Measurements from ENCODE around the gene PADI2.

PADI2 gene

DNA sequence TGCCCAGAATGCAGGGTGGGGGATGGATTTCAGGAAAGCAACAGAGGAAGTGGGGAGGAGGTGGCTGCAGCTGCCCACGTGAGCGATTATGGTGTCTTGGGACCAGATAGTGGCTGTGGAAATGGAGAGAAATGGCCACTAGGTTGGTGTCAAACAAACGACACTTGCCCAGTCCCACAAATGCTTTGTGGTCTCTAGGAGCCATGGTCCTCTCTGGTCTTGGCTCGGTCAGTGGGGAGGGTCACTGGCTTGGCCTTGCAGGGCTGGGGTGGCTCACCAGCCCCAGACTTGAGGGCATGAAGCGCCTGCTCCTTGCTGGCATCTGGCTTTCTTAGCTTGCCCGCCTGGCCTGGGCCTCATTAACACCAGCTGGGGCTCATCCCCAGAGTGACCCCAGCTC is 7.2 kb downstream of the PADI2 start:
- no peaks in the 10 kb centered on the region for H3K4me1 Mint-ChIP-seq (ENCODE audit: low read depth)
- H3K4me3 Mint-ChIP-seq = no peak overlapping the region
- no peak overlapping the region for H3K27ac Mint-ChIP-seq
- H3K36me3 Mint-ChIP-seq (ENCODE audit: low read depth) = no peaks in the 10 kb centered on the region
- H3K27me3 Mint-ChIP-seq = peaks cover 21% of the 10 kb centered on the region
- H3K9me3 Mint-ChIP-seq = no peaks in the 10 kb centered on the region

DNA sequence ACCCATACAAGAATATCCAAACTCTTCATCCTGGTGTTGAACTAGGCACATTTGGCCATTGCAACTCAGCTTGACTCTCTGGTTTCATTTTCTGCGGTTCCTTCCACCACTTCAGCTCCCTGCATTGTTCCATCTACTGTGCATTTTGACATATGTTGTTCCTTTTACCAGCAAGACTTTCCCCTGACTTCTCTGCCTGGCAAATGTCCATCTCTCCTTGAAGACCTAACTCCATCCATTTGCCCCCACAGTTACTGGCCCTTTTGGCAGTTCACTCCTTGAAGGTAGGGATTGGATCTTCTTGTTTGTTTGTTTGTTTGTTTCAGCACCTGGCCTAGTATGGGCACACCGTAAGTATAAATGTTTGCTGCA is 8.7 kb downstream of the PADI2 start:
- Mint-ChIP-seq H3K36me3 (ENCODE audit: low read depth) (no peaks in the 10 kb centered on the region), H3K4me1 (ENCODE audit: low read depth) (no peaks in the 10 kb centered on the region), H3K4me3 (no peak overlapping the region), H3K27ac (no peak overlapping the region), H3K27me3 (peaks cover 16% of the 10 kb centered on the region), H3K9me3 (no peaks in the 10 kb centered on the region)

DNA sequence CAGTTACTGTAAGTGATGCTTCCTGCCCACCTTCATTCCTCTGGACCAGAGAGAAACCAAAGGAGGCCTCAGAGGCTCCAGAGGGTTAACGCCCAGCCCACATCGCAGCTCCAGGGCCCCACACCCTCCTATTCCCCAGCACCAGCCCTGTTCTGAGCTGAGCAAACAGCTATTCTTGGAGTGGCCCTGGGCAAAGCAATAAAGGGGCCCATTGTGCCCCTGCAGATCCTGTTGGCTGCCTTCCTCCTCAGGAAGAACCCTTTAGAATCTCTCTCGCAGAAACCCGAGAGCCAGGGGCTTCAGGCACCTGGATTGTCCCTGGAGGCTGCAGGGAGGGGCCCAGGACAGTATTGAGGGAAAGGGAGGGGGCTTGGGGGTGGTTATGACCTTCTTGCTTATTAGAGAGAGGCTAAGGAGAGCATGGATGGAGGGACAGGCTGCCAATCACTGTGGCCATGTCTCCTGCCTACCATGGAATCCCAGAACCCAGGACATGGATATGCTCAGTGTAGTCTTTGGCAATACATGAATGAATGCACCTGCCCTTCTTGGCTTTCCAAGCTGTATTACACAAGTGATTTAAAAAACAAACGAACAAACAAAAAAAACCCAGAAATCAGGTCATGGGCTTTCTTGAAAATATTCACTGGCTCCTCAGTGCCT is 9.2 kb downstream of the PADI2 start:
- no peaks in the 10 kb centered on the region for H3K9me3 Mint-ChIP-seq
- no peaks in the 10 kb centered on the region for H3K4me1 Mint-ChIP-seq (ENCODE audit: low read depth)
- peaks cover 14% of the 10 kb centered on the region for H3K27me3 Mint-ChIP-seq
- H3K27ac Mint-ChIP-seq = no peak overlapping the region
- H3K36me3 Mint-ChIP-seq (ENCODE audit: low read depth) = no peaks in the 10 kb centered on the region
- no peak overlapping the region for H3K4me3 Mint-ChIP-seq

DNA sequence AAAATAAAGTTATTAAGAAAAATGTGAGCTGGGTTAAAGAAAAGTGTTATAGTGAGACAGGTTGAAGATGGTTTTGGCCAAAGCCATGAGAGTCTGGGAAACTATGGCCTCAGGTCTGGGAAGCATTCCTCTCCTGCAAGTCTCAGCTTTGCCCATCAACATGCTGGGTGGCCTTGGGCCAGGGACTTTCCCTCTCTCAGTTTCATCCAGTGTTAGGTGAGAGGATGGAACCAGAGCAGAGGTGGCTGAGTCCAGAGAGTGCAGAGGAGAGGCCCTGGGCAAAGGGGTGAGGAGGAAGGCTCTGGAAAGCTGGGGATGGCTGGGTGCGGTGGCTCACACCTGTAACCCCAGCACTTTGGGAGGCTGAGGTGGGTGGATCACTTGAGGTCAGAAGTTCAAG is 10.5 kb downstream of the PADI2 start:
- Mint-ChIP-seq H3K27ac (no peak overlapping the region), H3K27me3 (peaks cover 14% of the 10 kb centered on the region), H3K9me3 (no peaks in the 10 kb centered on the region), H3K4me1 (ENCODE audit: low read depth) (no peaks in the 10 kb centered on the region), H3K4me3 (no peak overlapping the region), H3K36me3 (ENCODE audit: low read depth) (no peaks in the 10 kb centered on the region)

DNA sequence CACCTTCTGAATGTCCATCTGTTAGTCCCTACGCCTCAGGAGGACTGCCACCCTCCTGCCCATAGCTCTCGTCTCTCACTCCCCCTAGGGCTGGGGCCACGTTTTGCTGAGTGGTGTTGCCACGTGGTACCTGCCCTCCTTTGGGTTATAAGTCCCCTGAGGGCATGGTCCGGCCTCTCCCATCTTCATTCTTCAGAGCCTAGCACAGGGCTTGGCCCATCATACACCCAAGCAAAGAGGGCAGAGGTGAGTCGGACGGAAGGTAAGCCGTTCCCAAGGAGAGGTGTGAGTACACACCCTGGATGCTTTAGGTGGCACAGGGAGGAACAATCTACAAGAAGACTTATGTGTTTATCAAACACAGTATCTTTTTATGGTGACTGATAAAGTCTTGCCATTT is 10.9 kb downstream of the PADI2 start:
- H3K36me3 Mint-ChIP-seq (ENCODE audit: low read depth) = no peaks in the 10 kb centered on the region
- no peaks in the 10 kb centered on the region for H3K4me1 Mint-ChIP-seq (ENCODE audit: low read depth)
- no peak overlapping the region for H3K4me3 Mint-ChIP-seq
- peaks cover 14% of the 10 kb centered on the region for H3K27me3 Mint-ChIP-seq
- H3K27ac Mint-ChIP-seq = no peak overlapping the region
- H3K9me3 Mint-ChIP-seq = no peaks in the 10 kb centered on the region

DNA sequence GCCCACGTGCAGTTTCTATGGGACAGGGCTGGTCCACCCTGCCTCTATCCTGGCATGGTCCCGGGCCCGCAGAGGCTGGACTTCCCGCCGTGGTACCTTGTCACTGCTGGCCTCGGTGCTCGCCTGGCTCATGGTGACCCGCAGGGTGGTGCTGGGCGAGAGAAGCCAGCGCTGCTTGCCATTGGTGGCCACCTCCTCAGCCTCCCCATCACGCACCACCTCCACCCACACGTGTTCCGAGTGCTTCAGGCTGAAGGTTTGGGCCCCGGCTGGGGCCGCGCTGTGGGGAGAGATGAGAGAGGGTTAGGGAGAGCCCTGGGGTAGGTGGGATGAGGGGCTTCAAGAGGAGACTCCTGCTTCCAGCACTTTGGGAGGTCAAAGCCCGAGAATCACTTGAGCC is 14.5 kb downstream of the PADI2 start:
- Mint-ChIP-seq H3K27me3 (peaks cover 9% of the 10 kb centered on the region), H3K27ac (no peak overlapping the region), H3K9me3 (no peaks in the 10 kb centered on the region), H3K4me1 (ENCODE audit: low read depth) (no peaks in the 10 kb centered on the region), H3K4me3 (no peak overlapping the region), H3K36me3 (ENCODE audit: low read depth) (no peaks in the 10 kb centered on the region)

DNA sequence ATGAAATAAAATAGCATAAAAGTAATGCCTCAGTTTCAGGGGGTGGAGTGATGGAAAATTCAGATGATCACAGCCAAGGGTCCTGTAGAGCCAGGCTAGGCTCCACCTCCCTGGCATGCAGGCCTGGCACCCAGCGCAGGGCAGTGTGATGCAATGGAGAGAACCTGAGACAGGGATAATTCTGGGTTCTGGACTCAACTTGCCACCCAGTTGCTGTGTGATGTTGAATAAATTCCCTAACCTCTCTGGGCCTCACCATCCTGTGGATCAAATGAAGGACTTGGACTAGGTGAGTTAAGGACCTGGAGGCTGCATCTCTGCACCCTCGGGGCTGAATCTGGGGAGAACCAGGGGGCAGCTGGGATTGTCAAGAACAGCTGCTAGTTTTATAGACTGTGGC is 17.0 kb downstream of the PADI2 start:
- no peaks in the 10 kb centered on the region for H3K4me1 Mint-ChIP-seq (ENCODE audit: low read depth)
- no peaks in the 10 kb centered on the region for H3K36me3 Mint-ChIP-seq (ENCODE audit: low read depth)
- H3K27me3 Mint-ChIP-seq = peaks cover 4% of the 10 kb centered on the region
- H3K4me3 Mint-ChIP-seq = no peak overlapping the region
- no peaks in the 10 kb centered on the region for H3K9me3 Mint-ChIP-seq
- no peak overlapping the region for H3K27ac Mint-ChIP-seq

DNA sequence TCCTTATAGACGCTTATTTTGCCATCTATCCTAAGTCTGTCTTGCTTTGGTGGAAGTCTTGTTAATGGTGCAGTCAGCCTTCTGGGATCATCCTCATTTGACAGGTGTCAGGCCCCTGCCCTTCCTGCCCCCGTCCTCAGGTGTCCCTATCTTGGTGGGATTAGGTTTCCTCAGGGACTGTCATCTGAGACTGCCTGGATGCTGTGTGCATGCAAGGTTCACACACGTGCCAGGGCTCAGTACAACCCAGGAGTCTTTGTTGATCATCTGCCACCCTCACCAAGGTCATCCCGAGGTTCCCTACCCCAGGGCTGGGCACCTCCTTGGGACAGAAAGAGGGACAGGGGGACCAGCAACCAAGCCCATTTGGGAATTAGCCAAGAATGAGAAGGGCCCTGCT is 18.0 kb downstream of the PADI2 start:
- no peaks in the 10 kb centered on the region for H3K36me3 Mint-ChIP-seq (ENCODE audit: low read depth)
- H3K4me1 Mint-ChIP-seq (ENCODE audit: low read depth) = no peaks in the 10 kb centered on the region
- H3K27ac Mint-ChIP-seq = no peak overlapping the region
- H3K4me3 Mint-ChIP-seq = no peak overlapping the region
- H3K27me3 Mint-ChIP-seq = peaks cover 3% of the 10 kb centered on the region
- H3K9me3 Mint-ChIP-seq = no peaks in the 10 kb centered on the region

DNA sequence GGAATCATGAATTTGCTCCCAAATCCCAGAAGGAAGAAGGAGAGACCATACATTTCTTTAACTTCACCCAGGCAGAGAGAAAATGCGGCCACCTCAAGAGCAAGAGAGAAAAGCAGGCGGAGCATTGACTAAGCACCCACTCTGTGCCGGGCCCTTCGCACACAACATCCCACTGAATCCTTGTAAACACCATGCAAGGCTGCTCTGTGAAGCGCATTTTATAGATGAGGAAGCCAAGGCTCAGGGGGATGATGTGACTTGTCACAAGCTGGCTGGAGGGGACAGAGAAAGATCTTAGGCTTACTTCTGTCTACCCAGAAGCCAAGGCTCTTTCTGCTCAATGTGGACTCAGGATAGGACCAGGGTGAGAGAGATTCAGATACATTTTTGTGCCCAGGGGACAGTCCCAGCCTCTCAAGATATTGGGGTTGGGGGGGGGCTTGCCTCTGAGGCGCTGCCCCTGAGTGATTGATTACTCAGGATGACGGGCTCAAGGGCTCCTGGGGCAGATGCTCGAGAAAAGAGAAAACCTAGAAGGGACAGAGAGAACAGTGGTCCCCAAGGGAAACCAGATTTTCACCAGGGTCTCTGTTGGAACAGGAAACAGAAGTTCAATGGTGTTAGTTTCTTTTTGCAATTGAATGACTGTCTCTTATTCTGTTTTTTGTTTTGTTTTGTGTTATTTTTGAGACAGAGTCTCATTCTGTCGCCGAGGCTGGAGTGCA is 19.5 kb downstream of the PADI2 start:
- H3K9me3 Mint-ChIP-seq = no peaks in the 10 kb centered on the region
- no peak overlapping the region for H3K4me3 Mint-ChIP-seq
- no peaks in the 10 kb centered on the region for H3K36me3 Mint-ChIP-seq (ENCODE audit: low read depth)
- H3K27me3 Mint-ChIP-seq = no peaks in the 10 kb centered on the region
- no peaks in the 10 kb centered on the region for H3K4me1 Mint-ChIP-seq (ENCODE audit: low read depth)
- H3K27ac Mint-ChIP-seq = no peak overlapping the region

DNA sequence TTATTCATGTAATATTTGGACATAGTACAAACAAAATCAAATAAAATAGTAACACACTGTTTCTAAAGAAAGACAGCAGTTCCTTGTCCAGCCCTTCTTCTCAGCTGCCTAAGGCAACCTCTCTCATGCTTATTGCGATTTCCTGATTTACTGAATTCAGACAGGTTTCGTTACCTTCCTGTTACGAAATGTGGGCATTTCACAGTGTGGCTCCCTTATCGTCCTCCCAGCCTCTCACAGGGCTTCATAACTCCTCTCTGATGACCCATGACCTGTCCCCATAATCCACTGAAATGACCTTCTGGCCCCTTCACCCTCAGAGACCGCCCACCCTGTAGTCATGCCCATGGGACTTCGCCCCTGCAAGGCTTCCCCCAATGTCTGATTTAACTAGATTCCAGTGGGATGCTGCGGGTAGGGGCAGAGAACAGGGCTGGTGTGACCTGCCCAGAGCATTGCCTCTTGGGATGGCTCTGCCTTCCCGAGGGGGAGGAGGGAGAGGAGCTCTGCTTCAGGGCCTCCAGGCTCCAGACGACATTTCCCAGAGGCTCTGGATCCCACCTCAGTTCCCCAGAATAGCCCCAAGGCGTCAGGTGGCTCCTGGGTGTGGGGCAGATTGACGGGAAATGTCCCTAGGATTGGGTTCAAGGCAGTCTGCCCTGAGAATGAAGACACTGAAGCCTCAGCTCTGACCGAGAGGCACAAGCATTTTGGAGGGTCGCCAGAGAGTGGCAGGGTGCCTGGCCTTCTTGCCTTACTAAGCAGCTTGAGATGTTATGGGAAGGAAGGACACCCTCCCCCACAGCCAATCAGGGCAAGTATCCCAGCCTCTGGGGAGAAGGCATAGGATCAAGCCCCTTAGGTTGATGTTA is 20.6 kb downstream of the PADI2 start:
- Mint-ChIP-seq H3K27ac (no peak overlapping the region), H3K4me3 (no peak overlapping the region), H3K9me3 (no peaks in the 10 kb centered on the region), H3K27me3 (no peaks in the 10 kb centered on the region), H3K4me1 (ENCODE audit: low read depth) (no peaks in the 10 kb centered on the region), H3K36me3 (ENCODE audit: low read depth) (no peaks in the 10 kb centered on the region)

DNA sequence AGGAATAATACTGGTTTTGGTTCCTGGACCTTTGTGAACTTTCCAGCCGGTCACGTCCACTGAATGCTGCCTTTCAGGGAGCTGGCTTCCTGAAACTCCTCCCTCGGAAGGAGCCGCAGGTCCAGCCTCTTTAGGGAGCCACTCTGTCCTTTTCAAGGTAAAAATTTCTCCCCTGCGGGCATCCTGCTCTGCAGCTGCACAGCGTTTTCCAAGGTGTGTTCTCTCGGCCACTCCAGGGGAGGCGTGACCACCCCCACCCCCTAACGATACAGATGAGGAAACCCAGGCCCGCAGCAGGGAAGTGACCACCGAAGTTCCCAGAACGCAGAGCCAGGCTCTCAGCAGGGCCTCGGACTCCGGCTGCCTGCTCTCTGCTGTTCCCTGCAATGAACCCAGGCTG is 21.5 kb downstream of the PADI2 start:
- Mint-ChIP-seq H3K27ac (no peak overlapping the region), H3K36me3 (ENCODE audit: low read depth) (no peaks in the 10 kb centered on the region), H3K4me1 (ENCODE audit: low read depth) (no peaks in the 10 kb centered on the region), H3K4me3 (no peak overlapping the region), H3K9me3 (no peaks in the 10 kb centered on the region), H3K27me3 (no peaks in the 10 kb centered on the region)

DNA sequence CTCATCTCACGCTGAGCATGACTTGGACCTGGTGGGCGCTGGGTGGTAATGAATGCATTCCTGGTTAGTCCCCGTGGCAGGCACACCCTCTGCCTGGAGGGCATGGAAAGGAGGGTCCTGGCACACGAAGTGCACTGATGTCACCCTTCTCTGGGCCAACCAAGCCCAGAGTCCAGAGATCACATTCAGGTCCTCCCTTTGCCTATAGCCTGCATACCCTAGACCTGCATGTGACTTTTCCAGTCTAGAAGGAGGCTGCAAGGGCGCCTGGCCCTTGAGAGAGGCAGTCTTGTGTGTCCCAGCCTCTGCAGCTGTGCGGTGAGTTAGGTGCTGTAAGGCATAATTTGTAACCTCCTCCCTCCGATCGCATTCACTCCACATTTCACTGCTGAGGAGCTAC is 22.1 kb downstream of the PADI2 start:
- no peaks in the 10 kb centered on the region for H3K27me3 Mint-ChIP-seq
- H3K36me3 Mint-ChIP-seq (ENCODE audit: low read depth) = no peaks in the 10 kb centered on the region
- no peak overlapping the region for H3K27ac Mint-ChIP-seq
- no peaks in the 10 kb centered on the region for H3K4me1 Mint-ChIP-seq (ENCODE audit: low read depth)
- no peak overlapping the region for H3K4me3 Mint-ChIP-seq
- no peaks in the 10 kb centered on the region for H3K9me3 Mint-ChIP-seq

DNA sequence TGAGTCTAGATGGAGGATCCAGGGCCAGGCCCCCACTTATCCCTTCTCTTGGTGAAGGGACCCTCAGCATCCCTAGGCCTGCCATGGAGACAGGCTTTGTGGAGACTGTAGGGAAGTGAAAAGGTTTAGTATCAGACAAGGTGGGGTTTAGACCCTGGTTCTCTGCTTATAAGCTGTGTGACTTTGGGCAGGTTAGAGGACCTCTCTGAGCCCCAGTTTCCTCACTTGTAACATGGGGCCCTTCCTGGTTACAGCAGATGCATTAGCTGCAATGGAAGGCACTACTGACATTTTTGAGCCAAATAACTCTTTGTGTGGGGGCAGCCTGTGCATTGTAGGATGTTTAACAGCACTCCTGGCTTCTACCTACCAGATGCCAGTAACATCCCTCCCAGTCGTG is 22.7 kb downstream of the PADI2 start:
- Mint-ChIP-seq H3K4me1 (ENCODE audit: low read depth) (no peaks in the 10 kb centered on the region), H3K9me3 (no peaks in the 10 kb centered on the region), H3K36me3 (ENCODE audit: low read depth) (no peaks in the 10 kb centered on the region), H3K4me3 (no peak overlapping the region), H3K27ac (no peak overlapping the region), H3K27me3 (no peaks in the 10 kb centered on the region)

DNA sequence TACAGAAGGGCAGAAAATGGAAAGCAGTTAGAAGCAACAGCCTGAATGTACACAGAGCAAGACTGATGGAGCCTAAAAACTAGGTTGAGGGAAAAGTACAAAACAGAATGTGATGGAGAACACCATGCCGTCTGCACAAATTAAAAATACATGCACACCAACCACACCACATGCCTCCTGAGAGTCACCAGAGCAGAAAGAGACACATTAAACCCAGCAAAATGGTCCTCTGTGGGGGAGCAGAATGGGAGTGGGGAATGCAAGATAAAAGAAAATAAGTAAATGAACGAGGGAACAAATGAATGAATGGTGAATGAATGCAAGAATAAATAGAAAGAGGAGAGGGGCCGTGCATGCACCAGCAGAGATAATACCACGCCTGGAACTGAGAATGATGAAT is 24.1 kb downstream of the PADI2 start:
- no peaks in the 10 kb centered on the region for H3K9me3 Mint-ChIP-seq
- H3K27me3 Mint-ChIP-seq = no peaks in the 10 kb centered on the region
- no peaks in the 10 kb centered on the region for H3K36me3 Mint-ChIP-seq (ENCODE audit: low read depth)
- no peak overlapping the region for H3K4me3 Mint-ChIP-seq
- no peaks in the 10 kb centered on the region for H3K4me1 Mint-ChIP-seq (ENCODE audit: low read depth)
- H3K27ac Mint-ChIP-seq = no peak overlapping the region

DNA sequence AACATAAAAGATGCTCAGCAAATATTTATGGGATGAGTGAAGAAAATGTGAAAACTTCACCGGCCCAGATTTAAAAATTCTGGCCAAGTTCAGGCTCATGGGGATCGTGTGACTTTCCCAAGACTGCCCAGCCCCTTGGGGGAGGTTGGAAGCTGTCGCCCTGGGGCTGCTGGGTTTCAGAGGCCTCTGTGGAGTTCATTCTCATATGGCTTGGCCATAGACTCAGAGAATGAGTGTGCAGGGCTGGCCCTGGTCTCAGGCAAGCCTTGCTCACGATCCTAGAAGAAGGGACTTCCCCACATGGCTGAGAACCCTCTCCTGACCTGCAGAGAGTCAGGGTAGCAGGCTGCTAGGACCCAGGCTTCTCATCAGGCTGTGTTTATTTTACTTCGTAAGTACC is 24.6 kb downstream of the PADI2 start:
- Mint-ChIP-seq H3K27ac (no peak overlapping the region), H3K9me3 (no peaks in the 10 kb centered on the region), H3K27me3 (no peaks in the 10 kb centered on the region), H3K36me3 (ENCODE audit: low read depth) (no peaks in the 10 kb centered on the region), H3K4me3 (no peak overlapping the region), H3K4me1 (ENCODE audit: low read depth) (no peaks in the 10 kb centered on the region)
